Measurements from ENCODE around the gene EFEMP2. TPM values are rescaled to one million over a fixed set of nuclear protein-coding genes. Genes with fewer than 3 reads are reported as not detected.

The EFEMP2 gene
- total RNA-seq, 1 experiment from 2014 or later: 3.4 TPM

GRCh38 chr11:65854161-65854592 lies 18.4 kb downstream of the EFEMP2 start:
- peak overlapping the region; percentile 79 for H3K27ac Mint-ChIP-seq (ENCODE audit: unreplicated experiment)
- peaks cover 38% of the 10 kb centered on the region for H3K4me1 Mint-ChIP-seq (ENCODE audit: low read depth, unreplicated experiment)
- no peaks in the 10 kb centered on the region for H3K9me3 Mint-ChIP-seq (ENCODE audit: low read depth, unreplicated experiment)
- H3K27me3 Mint-ChIP-seq (ENCODE audit: unreplicated experiment): no peaks in the 10 kb centered on the region
- CTCF ChIA-PET: interaction anchor here (0.6 kb wide), 2 partner anchors 12 to 604 kb away, joined by 5 to 10 read pairs; no protein-coding TSS in a partner anchor
- DNase-seq: no peak
- intact Hi-C loops (cut with micrococcal nuclease; ENCODE audit: unreplicated experiment): no loop called here
- peak overlapping the region; percentile 84 for H3K4me3 Mint-ChIP-seq (ENCODE audit: low read depth, unreplicated experiment)
- TF ChIP-seq CTCF (IDR thresholded peaks at IDR 0.05; ENCODE audit: unreplicated experiment): no peak
- BruUV-seq (replicated peaks): no TSS peak
- peaks cover 99% of the 10 kb centered on the region for H3K36me3 Mint-ChIP-seq (ENCODE audit: insufficient read depth, unreplicated experiment)

- Mint-ChIP-seq H3K27me3 (ENCODE audit: unreplicated experiment) (no peaks in the 10 kb centered on the region), H3K4me1 (ENCODE audit: low read depth, unreplicated experiment) (peaks cover 33% of the 10 kb centered on the region), H3K9me3 (ENCODE audit: low read depth, unreplicated experiment) (no peaks in the 10 kb centered on the region), H3K4me3 (ENCODE audit: low read depth, unreplicated experiment) (no peak overlapping the region), H3K27ac (ENCODE audit: unreplicated experiment) (peak overlapping the region; percentile 79), H3K36me3 (ENCODE audit: insufficient read depth, unreplicated experiment) (peaks cover 97% of the 10 kb centered on the region)
- intact Hi-C loops (cut with micrococcal nuclease; ENCODE audit: unreplicated experiment): no loop called here
- BruUV-seq (replicated peaks): no TSS peak
- TF ChIP-seq CTCF (IDR thresholded peaks at IDR 0.05; ENCODE audit: unreplicated experiment): no peak
- DNase-seq: no peak
- CTCF ChIA-PET: interaction anchor here (0.7 to 1.0 kb wide), 2 partner anchors 37 to 713 kb away, joined by 3 read pairs; partner anchors contain the start of gene CCDC85B
These were observed 19.2 kb downstream of the EFEMP2 start for GRCh38 chr11:65853246-65853979.

- no TSS peak for BruUV-seq (replicated peaks)
These were observed 19.9 kb downstream of the EFEMP2 start for GRCh38 chr11:65852508-65853245.

More at GRCh38 chr11:65852508-65853245, 19.9 kb downstream of the EFEMP2 start:
- H3K27ac Mint-ChIP-seq (ENCODE audit: unreplicated experiment): peak overlapping the region; percentile 79
- CTCF ChIA-PET: interaction anchor here (0.6 to 1.0 kb wide), 3 partner anchors 38 to 714 kb away, joined by 3 to 4 read pairs (median 3); partner anchors contain the start of gene CCDC85B
- H3K36me3 Mint-ChIP-seq (ENCODE audit: insufficient read depth, unreplicated experiment): peaks cover 93% of the 10 kb centered on the region
- peaks cover 31% of the 10 kb centered on the region for H3K4me1 Mint-ChIP-seq (ENCODE audit: low read depth, unreplicated experiment)
- H3K9me3 Mint-ChIP-seq (ENCODE audit: low read depth, unreplicated experiment): no peaks in the 10 kb centered on the region
- no peak overlapping the region for H3K4me3 Mint-ChIP-seq (ENCODE audit: low read depth, unreplicated experiment)
- no peaks in the 10 kb centered on the region for H3K27me3 Mint-ChIP-seq (ENCODE audit: unreplicated experiment)
- intact Hi-C loops (cut with micrococcal nuclease; ENCODE audit: unreplicated experiment): no loop called here
- no peak for DNase-seq
- TF ChIP-seq CTCF (IDR thresholded peaks at IDR 0.05; ENCODE audit: unreplicated experiment): no peak
